Measurements from ENCODE around the gene NOL7. TPM values are rescaled to one million over a fixed set of nuclear protein-coding genes. Genes with fewer than 3 reads are reported as not detected.

Gene NOL7
- total RNA-seq, 1 donor from 2014 or later, result 40.5 TPM

GRCh38 chr6:13611715-13612114 lies 3.4 kb upstream of the NOL7 start:
- Mint-ChIP-seq H3K9me3 (ENCODE audit: low read depth) (no peaks in the 10 kb centered on the region), H3K27me3 (no peaks in the 10 kb centered on the region), H3K36me3 (ENCODE audit: insufficient read depth) (peaks cover 2% of the 10 kb centered on the region), H3K4me3 (ENCODE audit: low read depth) (no peak overlapping the region), H3K27ac (no peak overlapping the region), H3K4me1 (ENCODE audit: low read depth) (peaks cover 18% of the 10 kb centered on the region)
- TF ChIP-seq CTCF (IDR thresholded peaks at IDR 0.05; ENCODE audit: unreplicated experiment), result no peak
- no peak for DNase-seq (ENCODE audit: low spot score, unreplicated experiment)

- H3K4me1 Mint-ChIP-seq (ENCODE audit: low read depth), result peaks cover 23% of the 10 kb centered on the region
- H3K4me3 Mint-ChIP-seq (ENCODE audit: low read depth), result no peak overlapping the region
- no peaks in the 10 kb centered on the region for H3K27me3 Mint-ChIP-seq
- DNase-seq (ENCODE audit: low spot score, unreplicated experiment), result no peak
- no peaks in the 10 kb centered on the region for H3K9me3 Mint-ChIP-seq (ENCODE audit: low read depth)
- H3K27ac Mint-ChIP-seq, result no peak overlapping the region
- H3K36me3 Mint-ChIP-seq (ENCODE audit: insufficient read depth), result peaks cover 3% of the 10 kb centered on the region
- no peak for TF ChIP-seq CTCF (IDR thresholded peaks at IDR 0.05; ENCODE audit: unreplicated experiment)
Measured at GRCh38 chr6:13613029-13613594, 2.0 kb upstream of the NOL7 start.

GRCh38 chr6:13614126-13614925 lies 809 bp upstream of the NOL7 start:
- peak; percentile 35 for DNase-seq (ENCODE audit: low spot score, unreplicated experiment)
- Mint-ChIP-seq H3K27ac (peak overlapping the region; percentile 98), H3K27me3 (no peaks in the 10 kb centered on the region), H3K9me3 (ENCODE audit: low read depth) (no peaks in the 10 kb centered on the region), H3K36me3 (ENCODE audit: insufficient read depth) (peaks cover 8% of the 10 kb centered on the region), H3K4me1 (ENCODE audit: low read depth) (peaks cover 23% of the 10 kb centered on the region), H3K4me3 (ENCODE audit: low read depth) (peak overlapping the region; percentile 95)
- no peak for TF ChIP-seq CTCF (IDR thresholded peaks at IDR 0.05; ENCODE audit: unreplicated experiment)

GRCh38 chr6:13615792-13616120 lies 621 bp downstream of the NOL7 start:
- H3K9me3 Mint-ChIP-seq (ENCODE audit: low read depth), result no peaks in the 10 kb centered on the region
- TF ChIP-seq CTCF (IDR thresholded peaks at IDR 0.05; ENCODE audit: unreplicated experiment), result no peak
- H3K4me3 Mint-ChIP-seq (ENCODE audit: low read depth), result peak overlapping the region; percentile 95
- no peaks in the 10 kb centered on the region for H3K27me3 Mint-ChIP-seq
- peaks cover 10% of the 10 kb centered on the region for H3K36me3 Mint-ChIP-seq (ENCODE audit: insufficient read depth)
- DNase-seq (ENCODE audit: low spot score, unreplicated experiment), result no peak
- H3K4me1 Mint-ChIP-seq (ENCODE audit: low read depth), result peaks cover 23% of the 10 kb centered on the region
- H3K27ac Mint-ChIP-seq, result peak overlapping the region; percentile 98

- Mint-ChIP-seq H3K9me3 (ENCODE audit: low read depth) (no peaks in the 10 kb centered on the region), H3K27me3 (no peaks in the 10 kb centered on the region), H3K4me1 (ENCODE audit: low read depth) (peaks cover 23% of the 10 kb centered on the region), H3K36me3 (ENCODE audit: insufficient read depth) (peaks cover 10% of the 10 kb centered on the region), H3K4me3 (ENCODE audit: low read depth) (peak overlapping the region; percentile 95), H3K27ac (peak overlapping the region; percentile 19)
- no peak for TF ChIP-seq CTCF (IDR thresholded peaks at IDR 0.05; ENCODE audit: unreplicated experiment)
- DNase-seq (ENCODE audit: low spot score, unreplicated experiment), result no peak
Measured at GRCh38 chr6:13617066-13617465, 1.9 kb downstream of the NOL7 start.

Measured in progenitor cell of endocrine pancreas (in vitro differentiated cells).